A673 (cell line): ENCODE data around the gene BEGAIN.

Source experiments
- CTCF ChIP-seq: fragments of 300-800, 200-600 bp; sonication (generic); conservative IDR thresholded peaks from 2 replicates; pipeline ENCODE4 v1.5.1; 2017; ENCODE audit warnings: low read depth, mild to moderate bottlenecking, antibody characterized with exemption, low read length, moderate library complexity, mixed read lengths
- EZH2 ChIP-seq: fragments of 200-600 bp; sonication (generic); IDR thresholded peaks from 2 replicates; pipeline ENCODE4 v1.6.1; 2017; ENCODE audit warnings: borderline replicate concordance, low read depth, mild to moderate bottlenecking, mixed read lengths, antibody characterized with exemption, low read length; ENCODE audit not compliant: poor library complexity, severe bottlenecking

DNA sequence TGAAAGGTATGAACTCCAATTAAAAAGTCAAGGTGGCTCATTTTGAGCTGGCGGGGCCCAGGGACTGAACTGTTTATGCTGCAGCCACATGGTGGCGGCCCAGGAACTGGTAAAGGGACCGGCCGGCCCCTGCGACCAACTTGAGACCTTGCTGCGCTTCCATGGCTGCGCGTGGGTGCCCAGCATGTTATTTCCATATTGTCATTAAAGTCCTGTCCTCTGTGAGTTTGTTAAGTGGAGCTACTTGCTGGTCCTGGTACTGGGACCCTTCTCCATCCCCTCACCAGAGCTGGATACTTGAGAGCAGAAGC lies 62.3 kb downstream of the BEGAIN start:
- TF ChIP-seq EZH2 (no peak), CTCF (peak; percentile 73)
